ENCODE data around the gene SPATA18.

SPATA18 gene, protein sequence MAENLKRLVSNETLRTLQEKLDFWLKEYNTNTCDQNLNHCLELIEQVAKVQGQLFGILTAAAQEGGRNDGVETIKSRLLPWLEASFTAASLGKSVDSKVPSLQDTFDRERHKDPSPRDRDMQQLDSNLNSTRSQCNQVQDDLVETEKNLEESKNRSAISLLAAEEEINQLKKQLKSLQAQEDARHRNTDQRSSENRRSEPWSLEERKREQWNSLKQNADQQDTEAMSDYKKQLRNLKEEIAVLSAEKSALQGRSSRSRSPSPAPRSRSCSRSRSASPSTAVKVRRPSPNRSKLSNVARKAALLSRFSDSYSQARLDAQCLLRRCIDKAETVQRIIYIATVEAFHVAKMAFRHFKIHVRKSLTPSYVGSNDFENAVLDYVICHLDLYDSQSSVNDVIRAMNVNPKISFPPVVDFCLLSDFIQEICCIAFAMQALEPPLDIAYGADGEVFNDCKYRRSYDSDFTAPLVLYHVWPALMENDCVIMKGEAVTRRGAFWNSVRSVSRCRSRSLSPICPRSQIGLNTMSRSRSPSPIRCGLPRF

DNA sequence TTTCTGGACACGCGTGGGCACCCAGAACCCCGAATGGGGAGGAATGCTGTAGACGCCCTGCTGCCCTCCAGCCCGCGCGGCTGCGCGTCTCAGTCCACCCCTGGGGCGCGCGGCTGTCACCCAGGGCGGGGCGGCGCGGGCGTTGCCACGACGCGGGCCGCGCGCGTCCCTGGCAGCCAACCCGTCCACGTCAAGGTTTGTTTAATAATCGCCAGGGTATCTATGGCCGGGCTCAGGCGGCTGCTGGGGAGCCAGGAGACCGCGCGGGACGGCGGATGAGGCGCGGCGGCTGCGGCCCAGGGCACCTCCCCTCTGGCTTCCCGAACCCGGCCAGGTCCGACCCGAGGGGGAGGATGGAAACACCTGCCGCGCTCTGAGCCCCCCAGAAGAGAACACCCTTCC, at the start of gene SPATA18:
Gene SPATA18 (plus strand): TSS at position 92 of the 402 bp plus-strand sequence. CDS start 401 bp downstream, outside the sequence.
- in situ Hi-C loops (cut with MboI; ENCODE audit: low sequenced_read_pairs), result no loop called here

DNA sequence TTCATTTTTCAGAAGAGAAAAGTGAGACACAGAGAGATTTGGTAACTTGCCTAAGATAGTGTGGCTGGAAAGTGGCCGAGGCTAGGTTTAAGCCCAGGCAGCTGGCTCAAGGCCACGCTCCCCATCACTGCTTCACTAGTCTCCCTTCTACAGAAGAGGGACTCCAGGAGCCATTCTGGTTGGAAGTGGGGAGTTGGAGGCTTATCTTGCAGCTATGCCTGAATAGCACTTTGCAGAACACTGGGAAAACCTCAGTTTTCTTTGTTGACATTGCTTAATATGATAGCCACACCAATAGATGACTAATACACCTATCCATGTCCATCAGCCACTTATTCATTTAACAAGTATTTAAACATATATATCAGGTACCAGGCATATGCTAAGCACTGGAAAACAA, 49.5 kb upstream of the SPATA18 start:
- in situ Hi-C loops (cut with MboI; ENCODE audit: low sequenced_read_pairs), result no loop called here

DNA sequence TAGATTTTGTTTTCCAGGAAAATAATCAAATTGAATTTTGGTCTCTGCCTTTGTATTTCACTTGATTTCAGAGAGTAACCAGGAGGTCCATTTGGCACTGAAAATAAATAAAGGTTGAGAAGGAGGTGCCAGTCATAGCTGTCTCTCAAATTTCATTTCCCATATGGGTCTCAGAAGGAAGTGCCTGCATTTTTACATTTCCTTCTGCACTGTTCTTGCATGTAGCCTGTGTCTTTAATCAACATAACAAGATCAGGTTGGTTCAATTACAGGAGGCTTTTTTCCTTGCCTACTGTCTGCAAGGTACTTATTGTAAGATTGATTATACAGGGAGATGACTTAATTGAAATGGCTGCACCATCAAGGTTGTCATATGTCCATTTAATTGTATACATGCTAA, 46.7 kb upstream of the SPATA18 start:
- in situ Hi-C loops (cut with MboI; ENCODE audit: low sequenced_read_pairs), result no loop called here

DNA sequence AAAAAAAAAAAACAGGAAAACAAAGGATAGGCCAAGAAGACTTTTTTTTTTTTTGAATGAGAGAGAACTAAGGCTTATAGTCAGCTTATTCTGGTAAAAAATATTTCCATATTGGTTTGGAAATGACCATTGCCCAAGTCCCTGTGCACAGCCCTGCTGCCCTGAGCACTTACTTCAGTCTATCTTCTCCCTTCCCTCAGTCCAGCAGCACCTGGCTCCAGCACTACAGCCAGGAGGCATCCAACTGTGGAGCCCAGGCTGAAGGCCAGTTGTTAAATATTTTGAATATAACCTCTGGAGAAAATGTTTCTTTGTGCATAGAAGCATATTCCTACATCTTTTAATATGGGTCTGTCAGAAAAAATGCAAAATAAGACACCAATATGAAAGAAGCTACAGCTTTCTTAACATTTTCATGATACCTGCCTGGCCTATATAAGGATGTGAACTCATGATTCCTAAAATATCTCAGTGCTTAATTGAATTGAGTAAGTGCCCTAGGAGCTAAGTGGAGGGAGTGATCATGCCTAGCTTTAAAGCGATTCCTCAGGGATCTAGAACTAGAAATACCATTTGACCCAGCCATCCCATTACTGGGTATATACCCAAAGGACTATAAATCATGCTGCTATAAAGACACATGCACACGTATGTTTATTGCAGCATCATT, 45.4 kb upstream of the SPATA18 start:
- in situ Hi-C loops (cut with MboI; ENCODE audit: low sequenced_read_pairs), result no loop called here

DNA sequence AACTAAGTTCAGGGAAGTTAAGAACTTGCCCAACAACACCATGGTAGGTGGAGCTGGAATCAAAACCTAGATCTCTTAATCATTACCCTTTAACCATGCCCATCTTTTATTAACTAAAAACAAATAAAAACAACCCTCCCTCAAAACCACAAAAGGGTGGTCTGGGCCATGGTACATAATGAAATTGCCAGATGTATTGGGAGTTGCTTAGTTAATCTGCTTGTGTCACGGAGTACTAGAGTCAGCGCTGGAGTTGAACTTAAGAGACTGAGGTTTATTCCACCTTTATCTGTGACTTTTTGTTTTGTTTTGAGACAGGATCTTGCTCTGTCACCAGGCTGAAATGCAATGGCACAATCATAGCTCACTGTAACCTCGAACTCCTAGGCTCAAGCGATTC, 44.2 kb upstream of the SPATA18 start:
- in situ Hi-C loops (cut with MboI; ENCODE audit: low sequenced_read_pairs), result no loop called here

DNA sequence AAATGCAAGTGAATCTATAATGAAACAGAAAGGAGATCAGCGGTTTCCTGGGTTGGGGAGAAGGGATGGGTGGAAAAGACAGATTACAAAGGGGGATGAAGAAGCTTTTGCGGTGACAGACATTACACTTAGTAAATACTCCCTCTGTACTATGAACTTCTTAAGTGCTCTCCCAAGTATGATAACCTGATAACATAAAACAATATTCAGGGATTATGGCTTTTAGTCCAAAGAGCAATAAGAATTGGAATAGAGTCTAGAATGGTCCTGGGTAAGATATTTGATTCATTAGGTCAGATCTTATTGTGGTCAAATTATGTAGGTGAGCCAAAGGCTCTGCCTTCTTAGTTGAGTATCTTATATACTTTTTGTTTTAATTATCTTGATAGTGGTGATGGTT, 40.1 kb upstream of the SPATA18 start:
- in situ Hi-C loops (cut with MboI; ENCODE audit: low sequenced_read_pairs), result no loop called here

DNA sequence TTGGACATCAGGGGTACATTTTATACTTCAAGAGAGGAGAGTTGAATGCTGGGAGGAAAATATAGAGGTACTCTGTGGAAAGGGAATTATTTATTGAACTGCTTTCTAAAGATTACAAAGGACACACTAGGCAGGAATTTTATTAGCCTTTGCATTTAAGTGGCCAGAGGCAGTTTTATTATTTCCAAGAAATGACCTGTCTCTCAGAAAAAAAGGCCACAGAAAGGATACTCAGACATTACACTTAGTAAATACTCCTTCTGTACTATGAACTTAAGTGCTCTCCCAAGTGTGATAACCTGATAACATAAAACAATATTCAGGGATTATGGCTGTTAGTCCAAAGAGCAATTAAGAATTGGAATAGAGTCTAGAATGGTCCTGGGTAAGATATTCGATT, 38.5 kb upstream of the SPATA18 start:
- in situ Hi-C loops (cut with MboI; ENCODE audit: low sequenced_read_pairs), result no loop called here

DNA sequence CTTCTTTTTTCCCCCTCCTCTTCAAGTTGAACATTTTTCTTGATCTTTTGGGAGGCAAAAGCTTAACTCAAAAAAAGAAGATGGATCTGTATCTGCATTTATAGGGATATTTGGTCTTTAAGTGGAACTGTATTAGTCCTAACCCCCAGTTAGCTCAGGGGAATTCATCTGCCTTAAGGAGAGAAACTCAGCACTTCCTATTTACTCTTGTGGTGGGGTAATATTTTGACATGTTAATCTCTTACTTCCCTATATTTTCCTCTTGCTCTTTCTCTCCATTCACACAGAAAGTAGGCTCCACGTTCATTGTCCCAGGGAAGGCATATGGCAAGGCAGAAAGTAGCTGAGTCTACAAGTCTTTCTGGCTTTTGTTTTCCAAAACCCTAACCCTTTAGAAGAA, 36.2 kb upstream of the SPATA18 start:
- in situ Hi-C loops (cut with MboI; ENCODE audit: low sequenced_read_pairs), result no loop called here

DNA sequence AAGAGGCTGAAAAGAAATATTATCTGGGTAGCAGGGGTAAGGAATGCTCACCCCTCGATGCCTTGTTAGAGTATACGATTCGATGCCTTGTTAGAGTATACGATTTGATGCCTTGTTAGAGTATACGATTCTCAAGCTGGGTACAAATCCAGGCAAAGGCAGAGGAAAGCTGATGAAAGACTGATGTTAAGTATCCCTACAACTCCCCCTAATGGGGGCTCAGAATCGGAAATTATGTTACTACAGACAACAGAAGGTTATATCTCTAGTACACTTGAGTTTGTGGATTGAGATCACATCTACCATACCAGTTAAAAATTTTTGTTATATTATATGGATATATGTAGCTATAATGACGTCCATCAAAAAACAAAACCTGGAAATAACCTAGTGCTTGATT, 35.7 kb upstream of the SPATA18 start:
- in situ Hi-C loops (cut with MboI; ENCODE audit: low sequenced_read_pairs), result no loop called here

DNA sequence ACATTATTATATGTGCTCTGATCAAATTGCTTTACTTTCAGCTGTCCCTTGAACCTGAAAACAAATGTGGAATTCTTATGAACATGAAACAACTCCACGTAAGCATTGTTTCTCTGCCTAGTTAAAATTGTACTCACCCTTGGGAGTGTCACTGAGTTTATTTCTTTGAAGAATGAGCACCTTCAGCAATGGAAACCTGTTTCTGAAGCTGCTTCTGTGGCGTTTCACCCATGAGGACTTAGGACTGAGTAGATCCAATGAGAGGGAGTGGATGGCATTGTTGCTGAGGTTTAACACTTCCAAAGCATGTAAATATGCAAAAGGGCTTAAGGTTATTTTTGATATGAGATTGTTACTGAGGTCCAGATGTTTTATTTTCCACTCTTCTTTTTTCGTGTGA, 34.1 kb upstream of the SPATA18 start:
- in situ Hi-C loops (cut with MboI; ENCODE audit: low sequenced_read_pairs), result no loop called here

DNA sequence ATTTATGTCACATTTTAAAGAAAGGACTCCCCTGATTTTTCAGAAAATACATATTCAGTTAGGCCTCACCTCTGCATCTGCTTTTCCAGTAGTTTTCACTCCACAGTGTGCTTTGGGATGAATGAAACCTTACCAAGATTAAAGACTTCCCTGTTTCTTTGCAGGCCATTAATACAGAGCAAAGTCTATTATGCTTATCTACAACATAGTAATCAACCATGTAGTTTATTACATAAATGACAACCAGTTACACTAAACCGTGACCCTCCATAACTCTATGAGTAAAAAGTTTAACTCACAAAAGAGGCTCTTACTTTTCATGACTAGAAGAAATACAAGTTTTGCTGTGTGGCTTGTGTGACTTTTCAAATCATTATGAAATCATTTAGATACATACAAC, 33.3 kb upstream of the SPATA18 start:
- in situ Hi-C loops (cut with MboI; ENCODE audit: low sequenced_read_pairs), result no loop called here

DNA sequence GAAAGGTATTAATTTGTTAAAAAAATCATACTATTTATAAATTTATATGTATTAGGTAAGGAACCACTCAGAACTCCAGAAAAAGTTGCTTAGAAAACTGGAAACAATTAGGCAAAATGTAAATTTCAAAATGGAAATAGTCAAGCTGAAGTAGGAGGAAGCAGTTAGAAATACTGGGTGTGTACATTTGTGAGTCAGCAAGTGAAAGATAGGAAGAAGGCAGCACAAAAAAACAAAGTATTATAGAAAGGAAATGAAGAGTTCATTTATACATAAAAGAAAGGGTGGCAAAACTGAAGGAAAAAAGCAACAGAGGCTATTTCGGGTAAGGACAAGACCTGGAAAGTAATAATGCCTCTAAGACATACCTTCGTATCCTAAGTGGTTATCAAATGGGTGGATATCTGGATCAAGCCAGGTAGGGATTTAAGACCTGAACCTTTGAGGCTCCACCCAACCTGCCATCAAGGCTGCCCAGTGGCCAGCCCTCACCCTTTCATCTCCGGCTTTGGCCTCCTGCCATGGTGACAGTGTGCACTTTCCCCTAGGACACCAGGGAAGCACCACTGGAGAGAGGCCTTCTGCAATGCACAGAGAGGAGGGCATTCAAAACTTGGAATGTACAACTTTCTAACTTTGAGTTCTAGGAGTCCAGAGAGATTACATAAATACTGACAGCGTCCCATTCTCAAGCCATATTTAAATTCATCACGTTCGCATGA, 31.0 kb upstream of the SPATA18 start, which contains the start of gene LRRC66:
Gene LRRC66 (minus strand): TSS at position 428 of the 722 bp plus-strand sequence. CDS start 2,750 bp downstream, outside the sequence.
- in situ Hi-C loops (cut with MboI; ENCODE audit: low sequenced_read_pairs), result no loop called here

DNA sequence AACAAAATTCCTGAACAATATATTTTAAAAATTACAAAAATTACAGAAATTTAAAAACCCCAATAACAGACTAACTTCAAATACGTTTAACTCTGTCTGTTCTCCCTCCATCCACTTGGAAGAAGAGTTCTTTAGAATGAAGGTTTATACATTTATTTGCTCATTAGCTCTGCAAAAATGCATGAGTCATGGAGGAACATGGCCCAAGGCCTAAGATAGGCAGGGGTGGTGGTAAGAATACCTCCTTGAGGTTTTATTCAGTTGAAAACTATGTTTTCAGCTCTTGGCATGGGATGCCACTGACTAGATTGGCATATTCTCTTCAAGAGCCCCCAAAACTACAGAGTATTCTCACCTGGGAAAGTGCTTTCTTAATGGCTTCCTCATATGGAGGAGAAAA, 22.1 kb upstream of the SPATA18 start:
- in situ Hi-C loops (cut with MboI; ENCODE audit: low sequenced_read_pairs), result no loop called here

DNA sequence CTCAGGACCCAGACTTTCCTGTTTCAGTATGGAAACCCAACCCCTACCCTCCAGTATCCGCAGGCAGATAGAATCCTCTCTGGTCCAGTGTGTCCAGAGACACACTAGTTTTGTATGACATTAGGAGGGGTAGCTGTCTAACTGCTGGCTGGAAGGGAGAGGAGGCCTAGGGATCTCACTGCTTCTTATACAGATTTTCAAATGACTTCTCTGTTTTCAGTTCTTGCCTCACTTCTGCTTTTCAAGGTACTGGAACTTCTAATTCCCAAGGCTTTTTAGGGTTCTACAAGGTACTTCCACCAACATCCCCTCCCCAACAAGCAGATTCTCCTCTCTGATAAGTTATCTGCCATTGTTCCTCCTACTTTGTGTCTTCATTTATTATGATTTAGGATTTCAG, 19.1 kb upstream of the SPATA18 start:
- in situ Hi-C loops (cut with MboI; ENCODE audit: low sequenced_read_pairs), result no loop called here

DNA sequence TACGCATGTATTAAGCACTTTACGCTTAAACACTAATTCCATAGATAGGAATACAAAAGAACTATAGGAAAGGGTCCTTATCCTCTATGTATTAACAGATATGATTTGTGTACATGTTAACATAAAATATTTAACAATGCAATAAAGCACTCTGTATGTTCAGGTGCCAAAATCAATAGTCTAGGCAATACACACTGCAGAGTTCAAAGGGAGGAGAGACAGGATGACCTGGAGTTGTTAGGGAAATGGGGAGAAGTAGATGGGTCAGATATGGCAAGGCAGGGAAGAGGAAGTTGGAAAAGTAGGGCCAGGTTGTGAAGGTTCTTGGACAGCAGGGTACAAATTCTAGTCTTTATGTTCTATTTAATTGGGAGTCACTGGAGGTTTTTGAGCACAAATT, 15.9 kb upstream of the SPATA18 start:
- in situ Hi-C loops (cut with MboI; ENCODE audit: low sequenced_read_pairs), result no loop called here

DNA sequence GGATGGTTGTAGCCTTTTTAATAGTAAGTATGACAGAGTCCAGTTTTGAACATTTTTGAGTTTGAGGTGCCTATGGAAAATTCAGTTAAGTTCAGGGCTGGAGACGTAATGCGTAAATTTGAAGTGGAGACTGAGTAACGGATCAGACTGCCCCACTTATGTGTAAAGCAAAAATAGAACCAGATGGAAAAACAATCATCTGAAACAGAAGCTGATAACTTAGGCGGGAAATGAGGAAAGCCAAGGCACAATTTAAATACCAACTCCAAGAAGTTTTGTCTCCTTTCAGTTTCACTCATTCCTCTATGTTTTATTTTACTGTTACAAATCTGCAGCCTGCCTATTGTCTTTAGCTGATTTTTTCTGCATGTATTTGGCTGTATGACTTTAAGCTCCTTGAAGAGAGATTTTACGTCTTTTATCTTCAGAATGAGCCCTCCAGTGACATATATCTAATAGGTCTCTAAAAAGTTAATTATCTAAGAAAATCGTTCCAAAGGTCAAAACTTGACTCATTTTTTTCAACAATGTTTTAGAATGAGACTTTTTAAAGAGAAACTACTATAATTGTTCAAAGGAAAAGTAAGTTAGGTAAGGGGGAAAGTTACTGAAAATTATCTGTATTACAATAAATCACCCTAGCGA, 14.1 kb upstream of the SPATA18 start:
- in situ Hi-C loops (cut with MboI; ENCODE audit: low sequenced_read_pairs), result no loop called here

DNA sequence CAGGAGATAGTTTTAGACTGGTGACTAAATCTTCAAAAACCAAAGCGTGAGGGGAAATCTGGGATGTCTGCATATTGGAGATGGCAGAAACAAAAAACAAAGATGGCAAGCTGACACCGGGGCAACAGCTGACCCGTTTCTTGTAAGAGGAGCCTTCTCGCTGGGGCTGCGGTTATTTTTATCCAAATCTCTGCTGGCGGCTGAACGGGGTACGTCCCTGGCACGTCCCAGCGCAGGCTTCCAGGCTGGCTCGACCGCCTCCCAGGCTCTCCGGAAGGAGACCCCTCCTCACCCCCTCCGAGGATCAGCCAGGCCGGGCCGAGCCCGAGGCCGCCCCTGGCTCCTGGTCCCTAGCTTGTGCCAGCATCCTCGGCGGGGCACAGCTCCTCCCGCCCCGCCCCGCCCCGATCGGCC, 13.4 kb upstream of the SPATA18 start:
- in situ Hi-C loops (cut with MboI; ENCODE audit: low sequenced_read_pairs), result no loop called here

DNA sequence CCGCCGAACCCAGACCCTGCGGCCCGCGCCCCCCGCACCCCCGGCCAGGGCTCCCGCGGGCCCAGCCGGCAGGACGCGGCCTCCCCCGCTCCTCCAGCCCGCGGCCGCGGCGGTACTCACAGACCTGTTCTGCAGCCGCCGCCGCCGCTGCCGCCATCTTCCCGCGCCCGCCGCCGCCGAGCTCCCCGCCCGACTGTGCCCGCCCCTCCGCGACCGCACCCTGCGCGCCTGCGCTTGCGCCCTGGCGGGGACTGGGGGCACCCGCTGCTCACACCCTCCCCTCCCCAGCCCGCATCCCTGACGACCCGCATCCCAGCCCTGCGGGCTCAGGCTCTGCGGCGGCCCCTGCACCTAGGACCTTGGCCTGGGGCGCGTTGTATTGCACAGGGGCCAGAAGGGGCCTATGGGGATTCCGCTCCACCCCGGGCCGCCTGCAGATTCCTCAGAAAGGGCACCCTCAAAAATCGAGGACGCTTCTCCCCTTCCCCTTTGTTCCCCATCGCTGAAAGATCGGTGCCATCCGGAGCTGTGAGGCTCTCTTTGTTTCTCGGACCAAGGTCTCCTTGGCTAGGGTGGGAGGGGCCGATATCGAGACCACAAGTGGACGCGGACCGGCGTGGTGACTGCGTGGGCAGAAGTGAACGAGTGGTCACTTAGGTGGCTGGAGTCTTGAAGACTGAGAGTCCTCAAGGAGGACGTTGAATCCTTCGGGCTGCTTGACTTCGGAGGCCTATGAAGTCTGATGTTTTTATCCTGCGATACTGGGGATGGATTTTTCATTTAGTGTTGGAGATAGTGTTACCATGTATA, 12.8 kb upstream of the SPATA18 start, which contains the start of gene SGCB:
Gene SGCB (minus strand): TSS at position 197 of the 810 bp plus-strand sequence. CDS start 40 bp downstream, at position 157.
- in situ Hi-C loops (cut with MboI; ENCODE audit: low sequenced_read_pairs), result no loop called here

DNA sequence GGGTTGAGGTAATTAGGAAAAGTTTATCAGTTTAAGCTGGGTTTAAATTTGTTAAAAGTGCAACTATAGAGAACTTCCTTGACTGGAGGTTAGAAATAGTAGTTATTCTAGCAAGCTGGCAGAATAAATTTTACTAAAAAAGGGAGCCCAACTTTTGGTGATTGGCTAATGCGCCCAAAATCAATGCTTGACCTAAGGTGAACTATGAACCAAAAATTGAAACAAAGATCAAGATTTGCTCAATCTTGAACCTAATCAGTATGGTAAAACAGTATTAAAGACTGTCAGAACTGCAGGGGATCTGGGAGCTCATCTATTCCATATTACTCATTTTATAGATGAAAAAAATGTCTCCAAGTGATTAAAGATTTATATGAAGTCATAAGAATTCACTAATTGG, 6.1 kb upstream of the SPATA18 start:
- in situ Hi-C loops (cut with MboI; ENCODE audit: low sequenced_read_pairs), result no loop called here

DNA sequence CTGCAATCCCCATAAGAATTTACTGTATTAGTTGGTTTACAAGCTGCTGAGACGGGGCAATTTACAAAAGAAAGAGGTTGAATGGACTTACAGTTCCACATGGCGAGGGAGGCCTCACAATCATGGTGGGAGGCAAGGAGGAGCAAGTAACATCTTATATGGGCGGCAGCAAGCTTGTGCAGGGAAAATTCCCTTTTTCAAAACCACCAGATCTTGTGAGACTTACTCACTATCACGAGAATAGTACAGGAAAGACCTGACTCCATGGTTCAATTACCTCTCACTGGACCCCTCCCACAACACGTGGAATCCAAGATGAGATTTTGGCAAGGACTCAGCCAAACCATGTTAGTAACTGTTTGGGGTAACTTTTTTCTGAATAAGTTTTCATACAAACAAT, 1.8 kb upstream of the SPATA18 start:
- in situ Hi-C loops (cut with MboI; ENCODE audit: low sequenced_read_pairs), result no loop called here

All from HL-60/S4 treated with retinoic acid at 250 ng/mL for 4 days and 3 days (cell line).